ENCODE measurements around the gene PLD2.
A peak's percentile ranks its signal among the peaks of the same experiment; 100 is the strongest.
"Not testable (repeated sequence)": the region's sequence is repeated elsewhere in the genome, so short reads cannot be mapped to it uniquely, and the experiment has no call there.

The PLD2 gene

DNA sequence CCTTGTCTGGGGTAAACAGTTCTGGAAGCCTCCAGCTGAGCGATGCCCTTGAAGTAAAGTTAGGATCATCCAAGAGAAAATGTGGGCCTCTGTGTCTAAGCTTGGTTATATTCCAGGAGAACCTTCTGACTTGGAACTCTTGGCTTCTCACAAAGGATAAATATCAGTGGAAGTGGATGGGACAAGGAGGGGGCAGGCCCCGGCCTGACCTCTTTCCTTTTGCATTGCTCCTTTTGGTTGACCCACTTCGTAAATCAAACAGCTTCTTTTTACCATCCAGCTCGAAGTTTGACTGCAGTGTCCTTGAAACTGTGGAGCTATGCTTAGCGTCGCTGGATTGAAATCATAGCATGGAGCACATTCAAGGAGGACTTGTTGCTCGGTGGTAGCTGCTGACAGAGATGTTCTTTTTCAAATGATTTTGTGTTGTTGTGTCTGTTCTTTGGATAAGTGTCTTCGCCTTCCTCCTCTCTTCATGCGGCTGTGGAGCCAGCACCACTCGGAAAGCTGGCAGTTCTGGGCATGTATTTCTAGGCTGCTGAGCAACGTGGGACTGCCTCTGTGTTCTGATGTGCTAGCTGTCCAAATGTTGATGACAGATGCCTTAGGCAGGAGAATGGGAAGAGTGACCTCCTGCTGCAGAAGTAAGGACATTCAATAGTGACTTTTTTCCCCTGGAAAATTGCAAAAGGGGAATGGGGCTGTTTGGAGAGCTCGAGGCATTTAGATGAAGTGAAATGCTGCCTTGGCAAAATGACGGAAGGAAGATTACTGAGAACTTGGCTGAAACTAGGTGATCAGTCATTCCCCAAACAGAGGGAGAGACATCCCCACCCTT lies 30.7 kb downstream of the PLD2 start:
- DNase-seq = no peak

DNA sequence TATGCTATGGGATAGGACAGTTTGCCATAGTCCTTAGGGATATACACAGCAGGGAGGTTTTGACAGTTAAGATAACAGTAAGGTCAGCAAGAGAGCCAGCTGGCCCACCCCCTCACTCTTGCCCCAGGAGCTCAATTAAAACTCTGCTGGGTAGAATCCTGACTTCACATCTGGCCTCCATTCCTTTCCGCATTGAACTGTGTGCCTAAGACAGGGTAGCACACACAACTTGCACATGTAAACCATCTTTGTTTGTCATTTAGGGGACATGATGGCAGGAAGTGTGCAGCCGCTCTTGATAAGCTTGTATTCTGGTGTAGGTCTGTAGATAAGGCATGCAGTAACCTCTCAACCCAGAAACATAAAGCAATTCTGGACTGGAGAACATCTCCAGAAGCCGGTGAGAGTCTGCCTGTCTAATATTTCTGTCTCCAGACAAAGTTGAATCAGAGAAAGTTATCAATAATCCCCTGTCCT lies 31.4 kb downstream of the PLD2 start:
- DNase-seq = no peak

DNA sequence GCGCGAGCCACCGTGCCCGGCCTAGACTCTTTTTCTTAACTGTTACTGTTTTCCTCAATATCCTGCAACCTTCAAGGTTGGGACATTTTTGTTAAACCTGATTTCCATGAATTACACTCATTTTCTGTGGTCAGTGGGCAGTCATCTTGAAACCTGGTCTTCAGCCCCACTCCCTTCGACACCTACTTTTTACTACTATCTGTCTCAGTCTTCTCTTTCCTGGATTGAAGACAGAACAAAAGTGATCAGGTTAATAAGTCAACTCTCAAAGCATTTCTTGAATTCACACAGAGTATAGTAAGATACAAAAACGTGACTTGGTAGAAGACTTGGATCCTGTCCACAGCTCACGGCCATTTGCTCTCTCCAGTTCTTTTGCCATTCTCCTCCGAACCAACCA lies 32.3 kb downstream of the PLD2 start:
- DNase-seq = no peak

DNA sequence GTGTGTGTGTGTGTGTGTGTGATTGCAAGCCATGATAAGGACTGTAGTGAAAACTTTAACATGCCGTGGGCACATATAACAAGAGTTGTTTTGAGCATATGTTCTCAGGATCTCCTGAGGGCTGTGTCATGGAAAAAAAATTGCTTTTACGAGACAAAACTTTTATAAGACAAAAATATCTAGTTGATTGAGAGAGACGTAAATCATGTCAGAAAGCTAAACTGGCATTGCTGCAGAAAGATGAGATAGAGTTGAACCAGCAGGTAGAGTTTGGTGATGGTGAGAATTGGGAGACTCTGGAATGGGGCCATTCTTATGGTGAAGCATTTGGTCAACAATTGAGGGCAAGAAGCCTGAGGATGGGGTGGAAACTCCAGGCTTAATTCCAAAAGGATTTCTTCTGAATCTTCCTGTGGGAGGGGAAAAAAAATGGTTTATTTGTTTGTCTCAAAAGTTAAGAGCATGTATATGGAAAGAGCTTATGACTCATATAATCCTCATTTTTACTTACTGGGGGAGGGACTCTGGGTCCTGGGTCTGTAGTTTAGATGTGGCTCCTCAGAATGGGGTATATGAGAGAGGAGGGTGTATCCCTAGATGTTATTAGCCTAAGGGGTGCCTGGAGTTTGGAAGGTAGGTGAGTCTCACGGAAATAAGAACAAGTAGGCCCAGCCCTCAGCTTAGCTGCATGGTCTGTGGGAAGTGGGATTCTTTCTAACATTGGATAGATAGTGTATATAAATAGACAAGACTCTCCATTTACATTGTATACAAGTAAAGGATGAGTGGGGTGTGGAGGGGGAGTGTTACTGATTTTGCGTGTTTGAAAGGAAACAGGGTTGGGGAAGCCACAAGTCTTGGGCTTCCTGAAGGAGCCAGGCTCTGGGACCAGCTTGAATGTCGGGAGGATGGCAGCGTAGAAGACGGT lies 33.3 kb downstream of the PLD2 start:
- DNase-seq = no peak

DNA sequence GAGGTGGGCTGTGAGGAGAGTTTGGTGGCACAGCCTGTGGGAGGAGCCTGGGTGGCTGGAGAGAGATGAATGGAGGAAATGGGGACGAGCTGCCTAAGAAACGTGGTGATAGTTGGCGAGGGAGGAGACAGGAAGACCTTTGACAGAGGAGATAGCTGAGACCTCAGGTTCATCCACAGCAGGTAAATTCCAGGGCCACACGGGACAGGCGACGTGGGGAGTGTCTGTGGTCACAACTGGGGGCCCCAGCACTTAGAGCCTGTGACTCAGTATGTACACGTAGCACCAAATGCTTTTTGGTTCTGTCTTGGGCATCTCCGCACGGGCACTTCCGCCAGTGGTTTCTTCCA lies 33.9 kb downstream of the PLD2 start:
- no peak for DNase-seq

DNA sequence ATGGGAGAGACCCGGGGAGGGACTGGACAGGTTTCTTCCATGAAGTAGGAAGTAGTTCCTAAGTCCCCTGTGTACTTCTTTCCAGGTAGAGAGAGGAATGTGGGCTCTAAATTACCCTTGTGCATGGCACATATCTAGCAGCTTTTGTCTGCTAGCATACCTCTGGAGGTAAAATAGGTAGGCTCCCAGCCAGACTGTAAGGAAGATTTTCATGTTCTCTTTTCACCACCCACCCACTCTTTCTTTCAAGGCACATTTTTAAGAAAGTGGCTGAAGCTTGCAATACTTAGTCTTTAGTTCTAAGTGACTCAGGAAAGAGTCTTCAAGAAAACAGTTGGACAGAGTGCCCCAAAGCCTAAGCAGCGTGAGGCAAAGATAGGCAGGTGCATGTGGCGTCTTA lies 35.4 kb downstream of the PLD2 start:
- no peak for DNase-seq

DNA sequence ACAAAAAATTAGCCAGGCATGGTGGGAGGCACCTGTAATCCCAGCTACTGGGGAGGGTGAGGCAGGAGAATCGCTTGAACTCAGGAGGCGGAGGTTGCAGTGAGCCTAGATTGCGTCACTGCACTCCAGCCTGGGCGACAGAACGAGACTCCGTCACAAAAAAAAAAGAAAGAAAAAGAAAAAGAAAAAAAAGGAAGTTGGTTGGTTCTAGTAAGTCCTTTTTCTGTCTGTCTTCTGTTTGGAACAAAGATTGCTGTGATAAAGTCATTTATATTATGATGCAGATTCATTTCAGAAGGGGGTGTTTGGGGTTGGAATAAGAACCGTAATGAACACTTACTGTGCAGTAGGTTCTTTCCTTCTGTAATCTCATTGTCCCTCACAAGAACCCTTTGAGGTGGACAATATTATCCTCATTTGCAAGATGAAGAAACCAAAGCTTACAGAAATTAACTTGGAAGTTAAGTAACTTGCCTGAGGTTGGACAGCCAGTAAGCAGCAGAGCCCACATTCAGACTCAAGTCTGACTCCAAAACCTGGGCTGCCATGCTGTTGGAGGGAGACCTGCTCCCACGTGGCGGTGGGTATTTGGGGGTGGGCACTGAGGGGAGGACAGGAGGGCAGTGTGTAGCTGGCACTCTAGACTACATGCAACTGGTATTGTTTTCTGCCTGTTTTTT lies 36.5 kb downstream of the PLD2 start:
- DNase-seq = no peak

DNA sequence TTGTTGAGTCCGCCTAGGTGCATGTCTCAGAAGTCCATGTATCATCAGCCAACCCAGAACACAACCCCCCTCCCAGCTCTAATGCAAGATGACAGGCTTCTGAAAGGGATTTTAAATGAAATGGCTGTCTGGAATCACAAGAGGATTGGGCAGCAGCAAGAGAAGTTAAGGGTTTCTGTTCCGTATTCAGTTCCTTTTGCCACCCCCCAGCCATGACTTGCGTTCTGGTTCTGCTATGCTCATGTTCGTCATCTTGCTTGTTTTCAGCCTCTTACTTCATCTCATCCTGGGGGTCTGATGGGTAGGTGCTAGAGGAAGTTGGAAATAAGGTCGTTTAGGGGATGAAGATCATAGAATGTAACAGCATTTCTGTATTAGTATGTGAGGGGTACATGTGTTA lies 38.2 kb downstream of the PLD2 start:
- no peak for DNase-seq

DNA sequence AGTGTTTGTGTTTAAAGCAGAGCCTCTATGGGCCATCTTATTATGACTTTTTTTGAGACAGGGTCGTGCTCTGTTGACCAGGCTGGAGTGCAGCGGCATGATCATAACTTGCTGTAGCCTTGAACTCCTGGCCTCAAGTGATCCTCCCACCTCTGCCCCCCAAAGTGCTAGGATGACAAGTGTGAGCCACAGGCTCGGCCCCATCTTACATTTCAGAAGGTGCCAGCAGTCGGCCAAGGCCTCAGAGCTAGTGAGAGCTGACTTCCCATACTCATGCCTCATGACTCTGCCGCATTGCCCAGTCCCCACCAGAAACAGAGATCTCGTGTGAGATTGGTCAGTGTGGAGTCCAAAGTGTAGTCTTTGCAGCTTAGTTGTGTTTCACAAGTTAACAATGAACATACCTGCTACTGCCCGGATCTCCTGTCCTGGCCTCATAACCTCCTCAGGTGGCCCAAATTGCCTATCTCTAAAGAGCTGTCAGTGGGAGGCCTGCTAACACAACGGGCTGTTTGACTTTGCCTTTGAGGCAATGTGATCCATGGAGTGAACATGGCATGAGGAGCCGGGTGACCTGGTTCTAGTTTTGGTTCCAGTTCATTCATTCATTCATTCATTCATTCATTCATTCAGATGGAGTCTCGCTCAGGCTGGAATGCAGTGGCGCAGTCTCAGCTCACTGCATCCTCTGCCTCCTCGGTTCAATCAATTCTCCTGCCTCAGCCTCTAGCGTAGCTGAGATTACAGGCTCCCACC lies 39.9 kb downstream of the PLD2 start:
- DNase-seq = no peak

DNA sequence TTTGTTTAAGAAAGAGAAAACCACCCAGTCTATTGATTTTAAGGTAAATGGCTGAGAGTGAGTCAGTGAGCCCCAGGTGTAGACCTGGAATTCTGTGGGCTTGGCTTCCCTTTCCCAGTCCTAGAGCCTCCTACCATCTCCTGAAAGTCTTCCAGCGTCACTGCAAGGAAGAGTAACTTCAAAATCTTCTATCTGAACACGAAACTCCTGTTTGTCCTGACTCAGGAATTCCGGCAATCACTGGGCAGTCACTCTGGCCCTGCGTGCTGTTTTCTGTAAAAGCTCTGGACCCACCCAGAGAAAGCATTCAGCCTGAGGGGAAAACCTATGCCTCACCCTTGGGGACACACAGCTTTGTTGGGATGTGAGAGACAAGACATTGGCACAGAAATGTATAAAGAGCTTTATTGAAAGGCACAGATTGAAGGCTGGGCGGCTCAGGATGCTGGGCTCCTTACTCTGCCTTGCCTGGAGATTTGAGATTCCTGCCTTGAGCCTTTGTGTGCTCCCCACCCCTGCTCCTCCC lies 42.1 kb downstream of the PLD2 start:
- no peak for DNase-seq

DNA sequence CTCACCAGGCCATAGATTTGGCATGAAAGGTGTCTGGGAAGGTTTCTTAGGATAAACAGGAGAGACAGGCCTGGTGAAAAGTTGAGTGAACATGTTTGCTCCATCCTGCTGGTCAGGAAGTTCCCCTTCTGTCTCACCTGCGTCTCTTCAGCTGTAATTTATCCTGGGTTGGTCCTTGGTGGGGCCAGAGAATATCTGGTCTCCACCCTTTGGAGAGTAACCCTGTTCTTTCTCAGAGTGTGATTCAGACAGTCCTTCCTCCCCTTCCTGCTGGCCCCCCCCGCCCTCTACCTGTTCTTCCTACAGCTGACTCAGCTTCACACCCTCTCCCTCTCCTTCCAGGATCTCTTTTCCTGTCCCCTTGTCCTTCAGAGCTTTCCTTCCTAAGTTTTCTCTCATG lies 43.3 kb downstream of the PLD2 start:
- no peak for DNase-seq

DNA sequence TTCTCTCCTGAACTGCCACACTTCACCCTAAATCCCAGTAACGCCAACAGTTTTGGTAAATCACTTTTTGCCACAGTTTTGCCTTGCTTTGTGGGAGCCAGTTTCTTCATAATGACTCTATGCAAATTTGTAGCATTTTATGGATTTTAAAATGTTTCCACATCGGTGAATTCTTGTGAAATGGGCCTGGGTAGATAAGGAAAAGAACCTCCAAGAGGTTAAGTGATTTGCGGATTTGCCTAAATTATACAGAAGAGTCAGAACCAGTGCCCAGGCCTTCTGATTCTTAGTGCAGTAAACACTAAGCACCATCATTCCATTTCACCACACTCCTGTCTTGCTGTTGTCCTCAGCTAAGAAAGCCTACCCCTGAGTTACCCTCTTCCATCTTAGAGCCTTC lies 44.1 kb downstream of the PLD2 start:
- DNase-seq = no peak

DNA sequence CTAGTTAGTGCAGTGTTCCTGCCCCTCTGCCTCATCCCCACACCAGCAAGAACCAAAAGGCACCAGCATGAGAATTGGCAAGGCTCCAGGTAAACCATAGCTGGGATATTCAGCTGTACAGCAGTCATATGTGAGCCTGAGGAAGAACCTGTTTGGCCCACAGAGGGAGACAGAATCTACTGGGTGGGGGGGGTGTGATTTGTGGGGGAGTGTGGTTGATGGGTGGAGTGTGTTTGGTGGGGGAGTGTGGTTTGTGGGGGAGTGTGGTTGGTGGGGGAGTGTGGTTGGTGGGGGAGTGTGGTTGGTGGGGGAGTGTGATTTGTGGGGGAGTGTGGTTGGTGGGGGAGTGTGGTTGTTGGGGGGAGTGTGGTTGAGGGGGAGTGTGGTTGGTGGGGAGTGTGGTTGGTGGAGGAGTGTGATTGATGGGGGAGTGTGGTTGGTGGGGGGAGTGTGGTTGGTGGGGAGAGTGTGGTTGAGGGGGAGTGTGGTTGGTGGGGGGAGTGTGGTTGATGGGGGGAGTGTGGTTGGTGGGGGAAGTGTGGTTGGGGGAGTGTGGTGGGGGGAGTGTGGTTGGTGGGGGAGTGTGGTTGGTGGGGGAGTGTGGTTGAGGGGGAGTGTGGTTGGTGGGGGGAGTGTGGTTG lies 45.7 kb downstream of the PLD2 start:
- peak; percentile 41 to 47 for DNase-seq

DNA sequence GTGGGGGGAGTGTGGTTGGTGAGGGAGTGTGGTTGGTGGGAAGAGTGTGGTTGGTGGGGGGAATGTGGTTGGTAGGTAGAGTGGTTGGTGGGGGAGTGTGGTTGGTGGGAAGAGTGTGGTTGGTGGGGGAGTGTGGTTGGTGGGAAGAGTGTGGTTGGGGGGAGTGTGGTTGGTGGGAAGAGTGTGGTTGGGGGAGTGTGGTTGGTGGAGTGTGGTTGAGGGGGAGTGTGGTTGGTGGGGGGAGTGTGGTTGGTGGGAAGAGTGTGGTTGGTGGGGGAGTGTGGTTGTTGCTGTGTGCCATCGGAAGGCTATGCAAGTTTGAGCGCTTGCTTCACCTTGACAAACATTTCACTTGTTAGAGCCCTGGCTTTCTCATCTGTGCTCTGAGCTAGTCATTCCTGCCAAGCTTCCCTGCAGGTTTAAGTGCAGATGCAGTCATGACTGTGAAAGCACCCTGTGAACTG lies 46.3 kb downstream of the PLD2 start:
- no peak for DNase-seq

DNA sequence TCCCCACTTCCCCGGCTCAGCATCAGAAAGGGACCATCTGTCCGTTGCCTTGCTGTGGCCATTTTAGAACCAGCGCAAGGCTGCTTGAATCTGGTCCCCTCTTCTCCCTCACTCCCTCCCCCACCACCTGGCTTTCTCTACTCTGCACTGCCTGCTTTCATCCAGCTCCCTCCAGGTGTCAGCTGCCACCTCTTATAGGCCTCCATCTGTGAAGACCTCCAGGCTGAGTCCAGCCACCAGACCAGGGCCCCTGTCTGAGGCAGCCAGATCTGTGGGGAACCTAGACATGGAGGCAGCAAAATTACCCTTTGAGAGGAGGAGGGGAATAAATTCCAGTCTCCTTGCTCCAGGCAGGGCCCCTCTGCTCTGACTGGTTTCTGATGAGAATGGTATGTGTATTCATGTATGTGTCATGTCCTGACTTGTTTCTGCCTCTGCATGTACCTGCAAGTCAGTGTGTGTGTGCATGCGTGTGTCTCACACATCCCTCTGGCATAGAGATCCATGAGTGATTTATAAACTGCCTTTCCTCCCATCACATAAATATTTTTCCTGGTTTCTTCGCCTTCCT lies 47.2 kb downstream of the PLD2 start:
- DNase-seq = peak in 1 of 2 experiments; percentile 30

DNA sequence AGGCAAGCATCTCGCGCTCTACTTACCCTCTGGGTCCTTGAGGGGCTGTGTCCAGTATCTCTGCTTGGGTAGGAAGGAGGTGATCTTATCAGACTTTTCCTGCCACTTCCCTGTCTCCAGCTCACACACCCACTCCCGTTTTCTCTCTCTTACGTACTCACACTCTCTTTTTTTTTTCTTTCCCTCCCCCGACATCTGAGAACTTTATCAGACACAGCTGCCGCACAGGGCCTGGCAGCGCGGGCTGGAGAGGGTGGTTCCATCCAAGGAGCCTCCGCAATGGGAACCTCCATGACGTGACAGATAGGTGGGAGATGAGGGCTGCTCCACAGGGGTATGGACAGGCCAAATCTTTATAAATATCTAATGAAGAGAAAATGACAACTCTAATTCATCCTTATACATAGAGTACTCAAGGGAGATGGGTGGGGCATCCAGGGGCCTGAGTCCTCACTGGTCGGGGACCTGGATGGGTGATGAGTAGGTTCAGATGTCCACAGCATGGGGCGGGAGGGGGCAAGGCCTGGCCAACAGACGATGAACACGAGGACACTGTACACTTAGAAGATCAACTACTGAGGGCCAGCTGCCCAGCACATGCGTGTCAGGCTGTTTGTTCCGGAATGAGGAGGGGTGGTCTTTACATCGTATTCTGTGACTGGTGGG lies 49.5 kb downstream of the PLD2 start:
- DNase-seq = no peak

DNA sequence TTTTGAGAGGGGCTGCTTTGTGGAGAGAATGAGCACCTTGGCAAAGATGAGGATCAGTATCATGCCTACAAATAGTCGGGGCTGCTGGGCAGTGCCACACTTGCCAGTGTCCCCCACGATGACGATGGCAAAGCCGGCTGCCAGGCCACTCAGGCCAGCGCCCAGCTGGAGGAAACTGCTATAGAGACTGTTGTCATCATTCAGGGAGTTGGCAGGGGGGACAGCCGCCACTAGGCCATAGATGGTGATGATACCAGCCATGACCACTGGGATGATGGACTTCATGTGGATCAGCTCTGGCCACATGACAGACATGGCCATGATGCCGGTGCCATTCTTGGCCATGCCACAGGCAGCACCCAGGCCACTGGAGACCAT lies 50.0 kb downstream of the PLD2 start:
- no peak for DNase-seq

DNA sequence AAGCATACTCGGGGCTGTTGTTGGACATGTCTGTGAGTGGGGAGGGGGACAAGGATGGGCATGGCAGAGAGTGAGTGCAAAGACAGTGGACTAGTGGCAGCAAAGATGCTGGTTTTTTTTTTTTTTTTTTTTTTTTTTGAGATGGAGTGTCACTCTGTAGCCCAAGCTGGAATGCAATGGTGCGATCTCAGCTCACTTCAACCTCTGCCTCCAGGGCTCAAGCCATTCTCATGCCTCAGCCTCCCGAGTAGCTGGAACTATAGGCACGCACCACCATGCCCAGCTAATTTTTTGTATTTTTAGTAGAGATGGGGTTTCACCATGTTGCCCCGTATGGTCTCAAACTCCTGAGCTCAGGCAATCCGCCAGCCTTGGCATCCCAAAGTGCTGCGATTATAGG lies 50.4 kb downstream of the PLD2 start:
- not testable (repeated sequence) for DNase-seq

DNA sequence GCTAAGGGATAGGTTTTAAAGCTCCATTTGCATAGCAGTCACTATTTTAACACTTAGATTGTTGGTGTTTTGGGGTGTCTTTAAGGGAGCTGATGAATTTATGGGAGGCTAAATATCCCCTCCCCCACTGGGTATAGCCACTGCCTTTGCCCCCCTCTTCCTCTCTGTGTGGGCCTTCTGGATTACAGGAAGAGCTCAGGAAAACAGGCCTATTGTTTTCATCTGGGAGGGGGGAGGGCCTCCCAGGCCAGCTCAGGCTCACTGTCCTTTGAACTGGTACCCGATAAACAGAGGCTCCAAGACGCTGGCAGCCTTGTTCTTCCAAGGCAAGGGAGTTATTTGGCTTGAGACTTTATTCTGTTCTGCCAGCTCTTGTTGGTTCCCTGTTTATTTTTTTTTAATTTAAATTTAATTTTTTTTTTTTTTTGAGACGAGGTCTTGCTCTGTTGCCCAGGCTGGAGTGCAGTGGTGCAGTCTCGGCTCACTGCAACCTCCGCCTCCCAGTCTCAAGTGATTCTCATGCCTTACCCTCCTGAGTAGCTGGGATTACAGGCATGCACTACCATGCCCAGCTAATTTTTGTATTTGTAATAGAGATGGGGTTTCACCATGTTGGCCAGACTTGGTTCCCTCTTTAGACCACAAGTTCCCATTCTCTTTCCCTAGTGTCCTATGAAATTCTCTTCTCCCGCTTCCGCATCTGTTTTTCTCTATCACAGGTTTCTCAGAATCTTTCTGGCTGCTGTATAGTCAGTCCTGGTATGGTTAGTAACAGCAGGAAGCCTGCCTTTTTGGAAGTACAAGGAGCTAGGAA lies 51.3 kb downstream of the PLD2 start:
- no peak for DNase-seq

DNA sequence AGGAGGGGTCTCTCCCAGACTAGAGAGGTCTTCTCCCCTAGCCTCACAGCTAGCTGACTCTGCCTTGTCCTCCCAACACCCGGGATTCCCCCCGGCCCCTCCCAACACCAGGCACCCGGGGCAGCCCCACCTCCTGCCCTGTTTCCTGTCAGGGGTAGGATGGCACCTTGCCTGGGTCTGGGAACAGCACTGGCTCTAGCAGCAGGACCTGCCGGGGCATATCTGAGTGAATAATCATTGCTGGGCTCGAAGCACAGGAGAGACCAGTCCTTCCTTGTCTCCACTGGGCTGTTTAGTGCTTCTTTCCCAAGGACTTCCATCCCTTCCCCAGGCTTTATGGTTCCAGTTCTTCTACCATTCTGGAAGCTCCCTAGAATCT lies 51.9 kb downstream of the PLD2 start:
- no peak for DNase-seq
